Right lobe of liver (tissue), 6 donors: ENCODE measurements around the gene RNF8. TPM values are rescaled to one million over a fixed set of nuclear protein-coding genes. Genes with fewer than 3 reads are reported as not detected.
"Not testable (repeated sequence)": the region's sequence is repeated elsewhere in the genome, so short reads cannot be mapped to it uniquely, and the experiment has no call there.

Experiments used
- ATAC-seq, 4 donors: fragments of 200-7000 bp; cut with Tn5 transposase; one replicate each; pipeline ENCODE4 v1.9.1; 2020; ENCODE audit warnings: mild to moderate bottlenecking in 4 of 4, moderate library complexity in 4 of 4
- DNase-seq, 3 donors: peaks; one replicate each; pipeline ENCODE4 v3.0.0-alpha.2; 2020
- H3K27ac ChIP-seq, 3 donors: fragments of 200-600 bp; one replicate each; pipeline ENCODE4 v1.8.0; 2022
- H3K27me3 ChIP-seq, 2 donors: fragments of 200-600 bp; one replicate each; pipeline ENCODE4 v1.8.0; 2022
- H3K36me3 ChIP-seq, 4 donors: fragments of 200-600 bp; sonication (generic) in 1 of 4; one replicate each; pipeline versions ENCODE4 v1.5.1 to v1.8.0; 2017 to 2022; ENCODE audit warnings: control low read depth in 1 of 4
- H3K4me1 ChIP-seq, 4 donors: fragments of 200-600 bp; sonication (generic) in 1 of 4; one replicate each; pipeline versions ENCODE4 v1.5.1 to v1.8.0; 2017 to 2022; ENCODE audit warnings: control low read depth in 1 of 4
- H3K4me3 ChIP-seq, 3 donors: fragments of 200-600 bp; one replicate each; pipeline ENCODE4 v1.8.0; 2022
- H3K9me3 ChIP-seq, 4 donors: fragments of 200-600 bp; sonication (generic) in 1 of 4; one replicate each; pipeline versions ENCODE4 v1.5.1 to v1.8.0; 2017 to 2022; ENCODE audit warnings: control low read depth in 1 of 4
- POLR2A ChIP-seq: fragments of 450-650 bp; IDR thresholded peaks from one replicate; pipeline ENCODE4 v1.6.1; 2017; ENCODE audit warnings: antibody characterized with exemption, mild to moderate bottlenecking
- WGBS: methylation state at CpG from one replicate; pipeline ENCODE4 v1.1.6; 2018; ENCODE audit warnings: low coverage, low lambda C conversion rate; ENCODE audit not compliant: insufficient coverage; ENCODE audit errors: missing lambda C conversion rate; 5-methylcytosine and 5-hydroxymethylcytosine counted together
- intact Hi-C, 2 donors: fragments of 100-400 bp; cut with DNase I; formaldehyde crosslinking; loops; one replicate each; pipeline versions ENCODE4 v1.11.2 to v1.14.1; 2022
- total RNA-seq, 6 experiments: library from RNA; depleted of rRNA in 2 of 6; stranded (reverse); fragments of >200 nt in 2 of 6; fragmentation: NEBNext Ultra II Directional in 3 of 6; extraction: Animal tissue kit (Norgen Biotek cat#: 25700) in 3 of 6; gene quantifications; one replicate each; pipeline versions ENCODE4 v1.1.0 to v1.2.4, GENCODE V29; 2016 to 2023
- TF ChIP-seq, protein P1 (sequence below), 4 donors: fragments of 200-600 bp in 3 of 4; fragments of 450-650 bp in 1 of 4; IDR thresholded peaks; one replicate each; pipeline versions ENCODE4 v1.5.1 to v1.8.0; 2016 to 2022; ENCODE audit warnings: antibody characterized with exemption in 4 of 4, mild to moderate bottlenecking in 2 of 4
- donor health status: DM: no; HTN: yes; CAD: no.
- donor health status: DM: no; HTN: no; CAD: no.
- donor health status: DM: no; HTN: no; CAD: no.
- donor health status: DM: no; HTN: yes; CAD: no.
- donor health status: DM: no; HTN: yes; CAD: no.

RNF8 gene
- total RNA-seq, 6 experiments from 2014 or later: 4.3 to 7.1 (median 6.1) TPM

GRCh38 chr6:37324131-37325033 lies 29.4 kb upstream of the RNF8 start:
- Histone ChIP-seq H3K27ac (peak overlapping the region; percentile 42 to 55 (median 55)), H3K27me3 (no peaks in the 10 kb centered on the region), H3K4me3 (no peak overlapping the region), H3K9me3 (no peaks in the 10 kb centered on the region), H3K36me3 (peaks cover 0 to 11% (median 0%) of the 10 kb centered on the region in 4 donors), H3K4me1 (peaks cover 0 to 20% (median 10%) of the 10 kb centered on the region in 4 donors)
- WGBS: 61% methylated on average over 4 of the region's 4 CpGs
- intact Hi-C loops: loop anchor here in 1 of 2 donors (10.0 kb wide), 1 partner anchor 370 kb away; the partner anchor contains the start of gene MDGA1
- DNase-seq (no peak), ATAC-seq (peak in 2 of 4 donors; percentile 2 to 49)
- no peak for TF ChIP-seq POLR2A
- TF ChIP-seq, protein P1, sequence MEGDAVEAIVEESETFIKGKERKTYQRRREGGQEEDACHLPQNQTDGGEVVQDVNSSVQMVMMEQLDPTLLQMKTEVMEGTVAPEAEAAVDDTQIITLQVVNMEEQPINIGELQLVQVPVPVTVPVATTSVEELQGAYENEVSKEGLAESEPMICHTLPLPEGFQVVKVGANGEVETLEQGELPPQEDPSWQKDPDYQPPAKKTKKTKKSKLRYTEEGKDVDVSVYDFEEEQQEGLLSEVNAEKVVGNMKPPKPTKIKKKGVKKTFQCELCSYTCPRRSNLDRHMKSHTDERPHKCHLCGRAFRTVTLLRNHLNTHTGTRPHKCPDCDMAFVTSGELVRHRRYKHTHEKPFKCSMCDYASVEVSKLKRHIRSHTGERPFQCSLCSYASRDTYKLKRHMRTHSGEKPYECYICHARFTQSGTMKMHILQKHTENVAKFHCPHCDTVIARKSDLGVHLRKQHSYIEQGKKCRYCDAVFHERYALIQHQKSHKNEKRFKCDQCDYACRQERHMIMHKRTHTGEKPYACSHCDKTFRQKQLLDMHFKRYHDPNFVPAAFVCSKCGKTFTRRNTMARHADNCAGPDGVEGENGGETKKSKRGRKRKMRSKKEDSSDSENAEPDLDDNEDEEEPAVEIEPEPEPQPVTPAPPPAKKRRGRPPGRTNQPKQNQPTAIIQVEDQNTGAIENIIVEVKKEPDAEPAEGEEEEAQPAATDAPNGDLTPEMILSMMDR (IDR thresholded peaks at IDR 0.05): no peak

- intact Hi-C loops, H3K36me3 ChIP-seq, H3K27ac ChIP-seq, H3K9me3 ChIP-seq, H3K4me3 ChIP-seq, H3K27me3 ChIP-seq, H3K4me1 ChIP-seq: not testable (repeated sequence)
- 60% methylated on average over 10 of the region's 10 CpGs for WGBS
- ATAC-seq (peak in 1 of 4 donors; percentile 13), DNase-seq (peak in 2 of 3 donors; percentile 24 to 57)
Measured at GRCh38 chr6:37330345-37330744, 23.4 kb upstream of the RNF8 start.

GRCh38 chr6:37331047-37331446 lies 22.7 kb upstream of the RNF8 start:
- TF ChIP-seq, protein P1 (IDR thresholded peaks at IDR 0.05): no peak
- no peak for TF ChIP-seq POLR2A
- no peak overlapping the region for H3K4me3 ChIP-seq
- DNase-seq (no peak), ATAC-seq (no peak)
- no peaks in the 10 kb centered on the region for H3K9me3 ChIP-seq
- H3K27ac ChIP-seq: no peak overlapping the region
- 90% methylated on average over 10 of the region's 13 CpGs for WGBS
- intact Hi-C loops: no loop called here
- H3K4me1 ChIP-seq: no peaks in the 10 kb centered on the region
- H3K27me3 ChIP-seq: no peaks in the 10 kb centered on the region
- H3K36me3 ChIP-seq: peaks cover 0 to 5% (median under 1%) of the 10 kb centered on the region in 4 donors

DNA sequence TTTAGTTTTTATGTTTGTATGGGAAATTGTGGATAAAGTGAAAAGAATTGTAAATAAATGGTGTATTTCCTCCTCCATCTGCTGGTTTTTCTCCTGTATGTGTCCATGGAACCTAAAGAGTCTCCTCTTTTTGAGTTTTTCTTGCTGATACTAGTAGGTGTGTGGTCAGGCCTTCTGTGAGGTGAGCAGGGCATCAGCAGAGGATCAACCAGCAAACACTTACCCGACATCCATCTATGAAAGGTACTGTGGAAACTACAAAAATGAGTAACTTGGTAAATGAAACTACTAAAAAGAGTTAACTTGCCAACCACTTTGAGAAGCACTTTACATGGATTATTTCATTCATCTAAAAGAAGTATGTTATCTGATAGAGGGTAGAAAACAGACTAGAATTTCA lies 20.9 kb upstream of the RNF8 start:
- Histone ChIP-seq H3K4me1 (no peaks in the 10 kb centered on the region), H3K9me3 (no peaks in the 10 kb centered on the region), H3K27ac (no peak overlapping the region), H3K36me3 (peaks cover 0 to 5% (median under 1%) of the 10 kb centered on the region in 4 donors), H3K27me3 (no peaks in the 10 kb centered on the region), H3K4me3 (no peak overlapping the region)
- no peak for TF ChIP-seq POLR2A
- TF ChIP-seq, protein P1 (IDR thresholded peaks at IDR 0.05): no peak
- DNase-seq (no peak), ATAC-seq (no peak)
- 77% methylated on average over 1 of the region's 1 CpG for WGBS
- intact Hi-C loops: no loop called here

GRCh38 chr6:37334047-37334446 lies 19.7 kb upstream of the RNF8 start:
- H3K27ac ChIP-seq: no peak overlapping the region
- no peaks in the 10 kb centered on the region for H3K9me3 ChIP-seq
- TF ChIP-seq, protein P1 (IDR thresholded peaks at IDR 0.05): no peak
- no peak for TF ChIP-seq POLR2A
- no peak overlapping the region for H3K4me3 ChIP-seq
- DNase-seq: no peak
- peaks cover 0 to 2% (median 0%) of the 10 kb centered on the region in 4 donors for H3K4me1 ChIP-seq
- H3K27me3 ChIP-seq: no peaks in the 10 kb centered on the region
- intact Hi-C loops: no loop called here
- H3K36me3 ChIP-seq: peaks cover 0 to 5% (median under 1%) of the 10 kb centered on the region in 4 donors
- no peak for ATAC-seq

GRCh38 chr6:37338317-37338716 lies 15.5 kb upstream of the RNF8 start:
- H3K27me3 ChIP-seq, DNase-seq, H3K9me3 ChIP-seq, ATAC-seq, H3K36me3 ChIP-seq, H3K4me1 ChIP-seq, H3K4me3 ChIP-seq, H3K27ac ChIP-seq, intact Hi-C loops: not testable (repeated sequence)
- 100% methylated on average over 1 of the region's 3 CpGs for WGBS
